ENCODE results near the gene BTF3. TPM values are rescaled to one million over a fixed set of nuclear protein-coding genes. Genes with fewer than 3 reads are reported as not detected.

Gene BTF3
- total RNA-seq (2021): 861 and 876 TPM in 2 replicates
- long read RNA-seq, transcript BTF3-202 (6 exons, 1,237 nt): minor isoform, 227 of 1,166 reads
- long read RNA-seq, transcript BTF3-201 (6 exons, 897 nt): major isoform, 905 of 1,166 reads
- long read RNA-seq, partial matches to known transcripts: 6 of 1,166 reads
- long read RNA-seq, other reads (novel, unspliced or antisense): 22 of 1,166 reads

- no CpG with 5 or more reads among the region's 67 CpGs for WGBS (ENCODE audit: extremely low coverage, insufficient read length, low lambda C conversion rate)
- Mint-ChIP-seq H3K4me1 (peaks cover 45 to 51% of the 10 kb centered on the region in 2 experiments), H3K9me3 (no peaks in the 10 kb centered on the region), H3K27me3 (ENCODE audit: low read depth) (no peaks in the 10 kb centered on the region), H3K4me3 (peak within 1 kb of the TSS; percentile 96 to 97), H3K27ac (peak within 1 kb of the TSS; percentile 99 to 100 (median 99)), H3K36me3 (ENCODE audit: insufficient read depth in 1 of 3, low read depth in 3 of 3) (peaks cover 30 to 46% (median 40%) of the 10 kb centered on the region in 3 experiments; a peak in 6 of 7 replicates)
- Histone ChIP-seq H2BK5ac (ENCODE audit: insufficient read length, low read length) (peak within 1 kb of the TSS; percentile 74), H3K4me2 (ENCODE audit: insufficient read depth, insufficient read length, low read length) (peak within 1 kb of the TSS; percentile 80), H3K9ac (ENCODE audit: extremely low read depth, insufficient read length, low read length) (peak within 1 kb of the TSS; percentile 87), H3K9me3 (ENCODE audit: control insufficient read depth, low read depth, low read length) (no peaks in the 10 kb centered on the region), H3K27ac (ENCODE audit: insufficient read length, low read depth, low read length) (peak within 1 kb of the TSS; percentile 47), H2BK120ac (ENCODE audit: low read depth, low read length, poor library complexity, severe bottlenecking) (no peak within 1 kb of the TSS), H3T11ph (ENCODE audit: low read length) (no peak within 1 kb of the TSS), H2BK12ac (ENCODE audit: insufficient read length, low read depth, low read length) (peak within 1 kb of the TSS; percentile 12), H3K23me2 (ENCODE audit: insufficient read length, low read depth, low read length, poor library complexity, severe bottlenecking) (peaks cover 8% of the 10 kb centered on the region), H4K8ac (replicated peaks; ENCODE audit: insufficient read length, low read depth, low read length) (no peak within 1 kb of the TSS), H4K5ac (ENCODE audit: insufficient read length, low read depth, low read length) (peak within 1 kb of the TSS; percentile 39), H4K91ac (ENCODE audit: insufficient read length, low read depth, low read length) (peak within 1 kb of the TSS; percentile 75), H2AFZ (ENCODE audit: low read length) (no peak within 1 kb of the TSS), H3K4ac (ENCODE audit: low read depth, low read length) (no peak within 1 kb of the TSS), H3K4me1 (ENCODE audit: insufficient read depth, low read length) (no peaks in the 10 kb centered on the region), H3K79me2 (ENCODE audit: insufficient read depth, low read length) (peaks cover 21% of the 10 kb centered on the region; the same call in 1 of the 2 replicates), H4K20me1 (ENCODE audit: control insufficient read depth, insufficient read depth, insufficient read length) (no peaks in the 10 kb centered on the region), H3K18ac (ENCODE audit: insufficient read length, low read depth, low read length) (peak within 1 kb of the TSS; percentile 80), H3K27me3 (ENCODE audit: insufficient read depth, low read length) (no peaks in the 10 kb centered on the region), H2BK20ac (ENCODE audit: low read depth, low read length, poor library complexity, severe bottlenecking) (no peak within 1 kb of the TSS), H3K14ac (ENCODE audit: insufficient read depth, low read length) (peak within 1 kb of the TSS; percentile 93), H3K79me1 (ENCODE audit: insufficient read depth, low read depth, low read length, poor library complexity, severe bottlenecking) (no peaks in the 10 kb centered on the region), H2AK5ac (ENCODE audit: insufficient read length, low read length) (no peak within 1 kb of the TSS), H2BK15ac (ENCODE audit: low read depth, low read length) (no peak within 1 kb of the TSS), H3K56ac (ENCODE audit: insufficient read length, low read depth, low read length) (no peak within 1 kb of the TSS), H3K23ac (ENCODE audit: insufficient read length, low read depth, low read length) (no peak within 1 kb of the TSS)
- no peak for TF ChIP-seq CTCF (conservative IDR thresholded peaks at IDR 0.05)
- peak; percentile 95 for DNase-seq
Measured at GRCh38 chr5:73498057-73498992, at the start of gene BTF3. BTF3 (plus strand) TSS chr5:73498442; CDS start chr5:73498668, 226 bp downstream.

All from H9 (cell line).